NCI-H146 treated with DMSO at 0.1 percent for 48 hours (cell line): ENCODE measurements around the gene KRT13.

ENCODE experiments used
- DNase-seq: peaks from one replicate; lab custom pipeline; 2025; ENCODE audit not compliant: unreplicated experiment; lab: John Stamatoyannopoulos, UW

KRT13 gene

DNA sequence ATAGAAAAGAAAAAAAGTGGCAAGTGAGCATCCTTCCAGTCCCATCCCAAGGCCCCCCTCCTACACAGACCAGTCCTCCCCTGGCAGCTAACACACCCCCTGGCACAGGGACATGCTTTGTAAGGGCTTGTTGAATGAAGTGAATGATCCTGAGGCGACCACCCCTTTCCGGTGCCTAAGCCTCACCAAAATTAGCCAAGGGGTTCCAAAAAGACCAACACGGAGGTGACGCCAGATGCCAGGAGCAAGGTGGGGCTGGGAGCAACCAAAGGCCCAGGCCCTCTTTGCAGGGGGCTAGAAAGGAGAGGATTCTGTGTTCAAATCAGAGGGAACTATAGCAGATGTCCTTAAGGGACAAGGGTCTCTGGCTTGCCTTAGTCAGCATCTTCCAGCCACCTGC is 30.0 kb downstream of the KRT13 start:
- DNase-seq, result no peak

DNA sequence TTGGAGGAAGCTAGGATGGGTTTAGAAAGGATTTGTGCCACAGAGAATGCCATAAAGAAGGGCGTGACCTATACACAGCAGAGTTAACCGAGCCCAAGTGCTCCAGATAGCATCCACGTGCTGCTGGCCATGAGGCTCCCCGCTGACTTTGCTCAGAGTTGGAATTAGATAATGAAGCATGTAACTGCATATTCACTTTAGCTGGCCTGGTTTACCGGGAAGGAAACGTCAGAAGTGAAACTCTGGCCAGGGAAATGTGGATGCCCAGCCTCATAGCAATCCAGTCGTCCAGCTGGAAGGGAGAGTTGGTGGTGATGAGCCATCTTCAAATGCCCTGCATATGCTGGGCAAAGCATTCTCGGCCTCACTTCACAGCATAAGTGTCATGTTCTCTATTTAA is 30.5 kb downstream of the KRT13 start:
- no peak for DNase-seq

DNA sequence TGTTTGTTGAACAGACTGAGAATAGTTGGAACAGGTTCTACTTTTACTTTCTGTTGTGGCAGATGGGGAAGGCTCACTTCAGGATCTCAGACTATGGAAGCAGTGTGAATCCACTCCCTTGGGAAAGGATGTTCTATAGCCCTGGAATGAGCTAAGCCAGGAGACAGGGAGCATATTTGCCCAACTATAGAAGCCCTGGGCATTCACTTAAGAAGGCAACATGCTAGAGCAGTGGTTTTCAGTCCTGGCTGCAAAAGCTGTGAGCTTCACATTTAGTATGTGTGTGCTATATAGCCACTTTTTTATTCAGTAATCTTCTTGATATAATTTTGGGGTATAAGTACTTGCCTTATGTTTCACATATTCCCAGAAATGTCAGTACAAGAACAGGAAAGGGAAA is 37.1 kb downstream of the KRT13 start:
- DNase-seq, result no peak

DNA sequence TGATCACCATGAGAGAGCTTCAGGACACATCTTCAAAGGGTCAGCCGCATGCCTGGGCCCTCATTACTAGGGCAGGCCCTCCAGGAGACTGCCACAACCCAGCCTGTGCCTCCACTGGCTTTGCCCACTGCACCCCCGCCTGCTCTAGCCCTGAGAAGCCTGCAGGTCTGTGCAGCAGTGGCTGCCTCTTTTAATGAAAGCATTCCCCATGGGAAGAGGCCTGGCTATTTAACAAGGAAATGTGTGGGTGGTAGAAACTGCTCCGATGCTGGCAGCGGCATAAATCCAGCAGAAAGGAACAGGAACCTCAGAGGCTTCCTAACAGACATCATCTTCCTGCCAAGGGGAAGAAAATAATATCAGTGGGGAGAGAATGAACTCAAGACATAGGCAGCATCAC is 37.9 kb downstream of the KRT13 start:
- DNase-seq, result no peak

DNA sequence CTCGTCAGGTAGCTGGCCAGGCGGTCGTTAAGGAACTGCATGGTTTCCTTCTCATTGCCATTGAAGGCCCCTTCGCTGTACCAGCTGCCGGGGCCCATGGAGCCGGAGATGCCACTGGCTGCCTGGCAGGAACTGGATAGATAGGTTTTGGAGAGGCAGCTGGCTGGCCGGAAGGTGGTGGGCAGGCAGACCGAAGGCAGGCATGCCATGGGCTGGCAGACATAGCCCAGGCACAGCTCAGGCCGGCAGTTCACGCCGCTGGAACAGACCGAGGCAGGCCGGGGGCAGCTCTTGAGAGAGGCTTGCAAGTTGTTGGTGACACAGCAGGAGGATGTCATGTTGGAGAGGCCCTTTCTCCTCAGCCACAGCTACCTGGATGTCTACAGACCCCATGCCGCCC is 38.4 kb downstream of the KRT13 start, which contains the start of gene KRT32:
TSS of gene KRT32 (minus strand) at position 399 of the 400 bp plus-strand sequence. CDS start at position 338, 61 bp downstream.
- no peak for DNase-seq

DNA sequence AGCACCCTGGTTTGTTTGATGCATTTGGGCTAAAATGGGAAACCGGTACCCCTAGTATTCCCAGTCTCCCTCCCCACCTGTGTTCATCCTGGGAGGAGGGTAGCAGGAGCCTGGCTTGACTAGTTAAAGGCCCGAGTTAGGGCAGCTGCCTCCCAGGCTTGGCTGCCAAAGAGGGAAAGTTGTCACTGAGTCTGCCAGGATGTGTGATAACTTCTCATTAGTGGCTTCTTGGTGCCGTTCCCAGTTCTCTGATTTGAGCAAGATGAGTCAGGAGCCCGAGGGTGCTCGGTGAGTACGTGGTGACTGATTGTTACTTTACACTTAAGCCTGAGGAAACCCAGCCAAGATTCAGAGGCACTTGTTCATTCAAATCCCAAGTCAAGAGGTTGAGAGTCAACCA is 40.7 kb downstream of the KRT13 start:
- DNase-seq, result no peak

DNA sequence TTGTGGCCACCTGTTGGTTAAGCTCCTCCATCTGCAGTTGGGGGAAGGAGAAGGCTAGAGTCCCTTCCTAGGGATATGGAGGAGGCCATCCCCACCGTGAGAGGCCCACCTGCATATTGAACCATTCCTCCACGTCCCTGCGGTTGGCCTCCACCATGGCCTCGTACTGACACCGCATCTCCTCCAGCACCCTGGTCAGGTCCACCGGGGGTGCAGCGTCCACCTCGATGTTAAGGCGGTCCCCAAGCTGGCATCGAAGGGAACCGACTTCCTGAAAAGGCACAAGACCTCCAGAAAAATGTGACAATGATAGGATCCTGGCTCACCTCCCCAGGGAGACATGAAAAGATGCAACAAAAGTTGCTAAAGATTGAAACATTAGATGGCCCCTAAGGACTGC is 41.2 kb downstream of the KRT13 start:
- DNase-seq, result no peak

DNA sequence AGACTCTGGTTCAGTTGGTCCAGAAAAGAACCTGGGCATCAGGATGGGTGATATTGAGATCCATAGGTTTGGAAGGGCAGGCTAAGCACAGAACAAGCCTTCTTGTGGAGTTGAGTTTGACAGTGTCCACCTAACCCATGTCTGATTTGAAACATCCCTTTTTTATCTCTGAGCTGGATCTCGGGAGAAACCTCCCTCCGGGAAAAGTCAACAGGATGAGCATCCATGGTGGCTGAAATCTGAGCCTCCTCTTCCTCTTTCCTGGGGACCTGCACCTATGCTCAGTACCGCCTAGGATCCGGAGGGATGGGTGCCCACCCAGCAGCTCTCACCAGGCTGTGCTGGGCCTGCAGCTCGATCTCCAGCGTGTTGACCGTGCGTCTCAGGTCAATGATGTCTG is 41.7 kb downstream of the KRT13 start:
- DNase-seq, result no peak

DNA sequence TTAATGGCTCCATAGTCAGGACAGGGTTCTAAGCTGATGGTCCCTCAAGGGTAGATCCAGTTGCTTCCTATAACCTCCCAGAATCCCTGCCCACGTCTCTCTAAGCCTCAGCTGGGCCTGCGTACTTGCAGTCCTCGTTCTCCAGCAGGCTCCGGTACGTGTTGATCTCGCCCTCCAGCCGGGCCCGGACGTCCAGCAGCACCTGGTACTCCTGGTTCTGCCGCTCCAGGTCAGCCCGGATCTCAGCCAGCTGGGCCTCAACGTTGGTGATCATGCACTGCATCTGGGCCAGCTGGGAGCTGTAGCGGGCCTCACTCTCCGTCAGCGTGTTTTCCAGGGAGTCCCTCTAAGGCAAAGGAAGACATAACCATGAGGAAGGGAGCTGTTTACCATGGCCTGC is 42.7 kb downstream of the KRT13 start:
- DNase-seq, result no peak

DNA sequence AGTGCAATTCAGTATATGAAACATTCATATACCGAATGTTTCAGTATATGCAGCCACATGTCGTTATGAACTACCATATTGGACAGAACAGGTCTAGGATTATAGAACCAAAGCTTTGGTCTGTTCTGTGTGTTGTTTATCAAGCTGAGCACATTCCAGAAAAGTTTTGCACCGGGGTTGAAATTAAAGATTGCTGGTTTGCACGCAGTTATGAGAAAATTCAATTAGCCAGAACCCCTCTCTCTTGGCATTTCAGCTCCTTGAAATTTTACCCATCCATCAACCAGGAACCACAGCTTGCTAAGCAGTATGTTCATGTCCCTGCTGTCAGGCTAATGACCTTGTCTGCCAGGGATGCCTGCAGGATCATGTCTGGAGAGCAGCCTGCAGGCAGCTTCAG is 47.7 kb downstream of the KRT13 start:
- DNase-seq, result no peak

DNA sequence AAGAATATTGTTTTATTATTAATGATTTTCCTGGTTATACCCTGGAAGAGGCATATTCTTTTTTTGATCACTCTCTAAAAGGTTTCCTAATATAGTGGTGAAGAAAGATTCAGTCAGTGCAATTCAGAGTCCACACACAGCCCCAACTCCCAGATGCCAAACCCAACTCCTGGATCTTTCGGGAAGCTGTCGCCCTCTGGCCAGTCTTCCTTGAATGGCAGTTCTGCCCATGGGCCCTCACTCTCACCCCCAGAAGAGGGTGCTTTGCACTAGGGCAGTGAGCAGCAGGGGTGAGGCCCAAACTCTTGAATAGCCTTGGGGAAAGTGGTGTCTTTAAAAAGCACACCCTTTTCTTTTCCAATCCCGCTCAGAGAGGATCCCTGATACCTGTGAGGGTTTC is 49.2 kb downstream of the KRT13 start:
- DNase-seq, result no peak

DNA sequence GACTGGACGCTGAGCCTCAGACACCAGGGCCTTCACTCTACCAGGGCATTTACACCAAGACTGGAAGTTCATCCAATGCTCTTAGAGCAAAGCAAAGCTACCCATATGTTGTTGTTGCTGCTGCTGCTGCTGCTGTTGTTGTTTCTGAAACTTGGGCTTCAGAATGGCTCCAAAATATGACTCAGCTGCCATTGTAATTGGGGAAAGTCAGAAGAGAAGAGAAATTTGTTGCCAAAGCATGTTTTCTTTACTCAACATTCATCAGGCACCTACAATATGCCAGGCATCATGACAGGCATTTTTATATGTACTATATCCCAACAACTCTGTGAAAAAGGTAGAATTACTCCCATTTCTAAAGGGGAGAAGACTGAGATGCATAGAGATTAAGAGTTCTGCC is 50.2 kb downstream of the KRT13 start:
- DNase-seq, result no peak

DNA sequence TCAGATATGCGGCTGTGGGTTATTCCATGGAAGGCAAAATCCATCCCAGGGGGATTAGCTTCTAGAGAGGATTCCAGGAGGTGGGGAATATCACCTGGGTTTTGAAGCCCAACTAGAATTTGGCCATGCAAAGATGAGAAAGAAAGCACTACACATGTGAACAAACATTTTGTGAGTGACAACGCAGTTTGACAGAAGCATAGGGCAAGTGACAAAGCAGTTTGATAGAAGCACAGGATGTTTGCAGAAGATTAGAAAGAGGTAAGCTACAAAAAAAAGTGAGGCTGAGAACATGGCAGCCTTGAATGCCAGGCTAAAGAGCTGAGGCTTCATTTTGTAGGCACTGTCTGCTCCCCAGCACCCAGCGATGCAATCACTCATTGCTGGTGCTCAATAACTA is 52.3 kb downstream of the KRT13 start:
- DNase-seq, result no peak

DNA sequence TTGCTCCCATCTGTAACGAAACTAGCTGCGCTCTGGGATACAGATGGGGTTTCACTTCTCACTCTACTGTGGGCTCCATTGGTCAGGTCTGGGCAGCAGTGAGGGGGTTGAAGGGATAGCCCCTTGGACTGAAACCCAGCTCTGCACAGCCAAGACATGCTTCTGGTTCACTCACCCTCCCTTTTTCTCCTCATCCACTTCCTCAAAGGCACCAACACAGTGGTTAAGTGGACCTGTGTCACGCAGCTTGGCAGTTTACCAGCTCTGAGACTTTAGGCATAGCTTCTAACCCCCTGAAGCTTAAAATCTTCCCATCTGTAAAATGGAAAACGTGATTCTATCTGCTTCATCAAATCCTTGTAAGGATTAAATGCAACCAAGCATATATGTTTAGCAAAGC is 53.1 kb downstream of the KRT13 start:
- no peak for DNase-seq

DNA sequence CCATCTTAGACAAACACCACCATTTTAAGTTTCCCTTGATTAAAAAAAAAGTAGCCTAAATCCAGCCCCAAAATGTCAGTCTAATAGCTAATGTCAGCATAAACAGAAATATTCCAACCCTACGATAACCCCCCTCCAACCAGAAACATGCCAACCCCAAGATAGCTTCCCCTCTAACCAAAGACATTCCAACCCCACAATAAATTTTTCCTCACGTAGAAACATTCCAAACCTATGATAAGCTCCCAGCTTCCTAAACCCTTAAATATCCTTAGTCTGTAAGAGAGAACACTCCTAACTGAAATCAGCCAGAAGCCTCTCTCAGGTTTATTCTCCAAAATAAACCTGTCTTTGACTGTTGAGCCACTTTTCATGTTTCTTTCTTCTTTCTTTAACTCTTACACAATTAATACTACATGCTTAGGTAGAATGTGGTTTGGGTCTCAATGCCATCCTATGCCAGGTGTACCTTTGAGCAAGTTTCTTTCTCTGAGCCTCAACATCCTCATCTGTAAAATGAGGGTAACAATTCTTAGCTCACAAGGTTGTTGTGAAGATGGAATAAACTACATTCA is 54.2 kb downstream of the KRT13 start:
- DNase-seq, result no peak
